Activated CD8-positive, alpha-beta memory T cell treated with anti-CD3 and anti-CD28 coated beads for 36 hours (primary cell): Measurements from ENCODE around the gene PDE4D. TPM values are rescaled to one million over a fixed set of nuclear protein-coding genes. Genes with fewer than 3 reads are reported as not detected.
"Not testable (repeated sequence)": the region's sequence is repeated elsewhere in the genome, so short reads cannot be mapped to it uniquely, and the experiment has no call there.

Source experiments
- CTCF ChIA-PET: fragments of 350-600 bp; sonication (Branson Sonifier 250); formaldehyde crosslinking; loops from one replicate; lab custom pipeline; 2021; ENCODE audit warnings: antibody characterized with exemption; lab: Charles Lee
- POLR2A ChIA-PET: fragments of 350-600 bp; sonication (Branson Sonifier 250); formaldehyde crosslinking; loops from one replicate; lab custom pipeline; 2021; ENCODE audit warnings: antibody characterized with exemption; lab: Charles Lee
- total RNA-seq, 2 experiments: library from RNA; stranded (reverse); gene quantifications; one replicate each; pipeline ENCODE4 v1.2.3, GENCODE V29; 2021

PDE4D gene
- total RNA-seq, 2 experiments from 2014 or later: 28.4 to 29.0 TPM

DNA sequence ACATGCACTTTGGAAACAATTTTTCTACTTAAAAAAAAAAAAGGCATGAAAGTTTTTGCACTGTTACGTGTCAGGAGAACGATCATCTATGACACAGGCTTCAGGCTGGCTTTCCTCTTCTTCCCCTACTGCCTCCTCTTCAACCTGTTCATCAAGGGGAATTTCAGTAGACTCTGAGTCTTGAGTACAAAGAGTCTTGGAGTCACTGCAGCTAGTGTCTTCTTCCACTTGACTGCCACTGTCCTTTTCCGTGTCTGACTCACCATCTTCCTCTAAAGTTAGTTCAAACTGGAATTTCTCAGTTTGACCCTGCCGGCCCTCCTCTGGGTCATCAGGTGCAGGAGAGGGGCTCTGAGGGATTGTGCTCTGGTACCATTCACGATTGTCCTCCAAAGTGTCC is 918.9 kb downstream of the PDE4D start:
- POLR2A ChIA-PET: no interaction called here
- CTCF ChIA-PET: no interaction called here

- CTCF ChIA-PET: no interaction called here
- POLR2A ChIA-PET: no interaction called here
These were observed 919.4 kb downstream of the PDE4D start for GRCh38 chr5:58974083-58974482.

DNA sequence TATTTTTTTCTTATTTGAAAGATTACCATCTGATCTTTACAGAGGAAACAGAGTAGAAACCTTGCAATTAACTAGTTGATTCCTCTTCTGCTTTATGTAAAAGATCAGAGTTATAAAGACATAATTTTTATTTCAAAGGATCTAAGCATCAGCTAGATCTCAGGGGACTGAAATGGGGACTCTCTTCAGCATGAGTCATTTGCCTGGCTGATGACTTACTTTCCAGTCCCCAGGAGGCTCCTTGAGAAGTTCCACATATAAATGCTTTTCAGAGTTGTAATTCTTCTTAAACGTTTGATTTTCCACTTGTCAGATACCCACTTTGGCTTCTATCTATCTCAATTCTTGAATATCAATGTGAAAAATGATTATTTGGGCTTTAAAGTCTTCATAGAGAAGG is 921.2 kb downstream of the PDE4D start:
- POLR2A ChIA-PET: no interaction called here
- CTCF ChIA-PET: interaction anchor here (1.1 kb wide), 1 partner anchor 85 kb away, joined by 3 read pairs; no protein-coding TSS in a partner anchor

GRCh38 chr5:58970766-58971165 is 922.8 kb downstream of the PDE4D start:
- POLR2A ChIA-PET: no interaction called here
- CTCF ChIA-PET: interaction anchor here (0.6 kb wide), 1 partner anchor 8 kb away, joined by 3 read pairs; no protein-coding TSS in a partner anchor

DNA sequence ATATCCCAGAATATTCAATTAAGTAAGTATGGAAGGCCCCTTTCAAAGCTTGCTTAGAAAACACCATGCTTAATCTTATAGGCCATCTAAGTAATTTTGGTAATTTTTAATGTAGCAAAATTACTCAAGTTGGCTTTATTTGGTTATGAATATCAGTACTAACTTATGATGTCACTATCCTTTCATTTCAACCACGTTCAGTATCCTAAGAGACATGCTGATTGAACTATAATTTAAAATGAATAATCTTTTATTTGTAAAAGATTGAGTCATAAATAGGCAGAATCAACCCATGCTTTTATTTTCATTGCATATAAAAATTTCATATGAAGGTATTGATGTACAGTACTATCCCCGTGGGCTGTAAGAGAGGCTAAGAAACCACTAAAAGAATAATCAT is 923.7 kb downstream of the PDE4D start:
- ChIA-PET POLR2A (no interaction called here), CTCF (interaction anchor here (2.0 to 2.1 kb wide), 2 partner anchors 78 to 83 kb away, joined by 6 read pairs; no protein-coding TSS in a partner anchor)

DNA sequence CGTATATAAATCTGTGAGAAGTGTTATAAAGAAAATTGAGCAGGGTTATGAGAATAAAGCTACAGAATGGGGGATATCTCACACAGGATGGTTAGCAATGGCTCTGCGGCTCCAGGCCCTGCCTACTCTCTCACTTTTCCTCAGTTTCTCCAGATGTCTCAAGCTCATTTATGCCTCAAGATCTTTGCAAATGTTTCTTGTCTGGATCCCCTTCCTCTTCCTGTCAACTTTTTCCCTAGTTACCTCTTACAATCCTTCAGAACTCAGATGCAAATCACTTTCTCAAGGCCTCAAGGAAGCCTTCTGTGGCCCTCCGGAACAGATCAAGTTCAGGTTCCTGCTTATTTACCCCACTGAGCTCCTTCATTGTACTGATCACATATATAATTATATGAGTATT is 924.3 kb downstream of the PDE4D start:
- ChIA-PET POLR2A (no interaction called here), CTCF (interaction anchor here (2.0 to 2.1 kb wide), 2 partner anchors 78 to 83 kb away, joined by 6 read pairs; no protein-coding TSS in a partner anchor)

GRCh38 chr5:58968350-58968749 is 925.2 kb downstream of the PDE4D start:
- POLR2A ChIA-PET: no interaction called here
- CTCF ChIA-PET: interaction anchor here (2.0 to 2.1 kb wide), 2 partner anchors 77 to 82 kb away, joined by 6 read pairs; no protein-coding TSS in a partner anchor

GRCh38 chr5:58967597-58968281 is 925.8 kb downstream of the PDE4D start:
- ChIA-PET POLR2A (no interaction called here), CTCF (interaction anchor here (2.0 to 2.1 kb wide), 2 partner anchors 76 to 81 kb away, joined by 6 read pairs; no protein-coding TSS in a partner anchor)

- POLR2A ChIA-PET: no interaction called here
- CTCF ChIA-PET: interaction anchor here (0.7 kb wide), 1 partner anchor 74 kb away, joined by 4 read pairs; no protein-coding TSS in a partner anchor
These were observed 927.7 kb downstream of the PDE4D start for GRCh38 chr5:58965677-58966414.

GRCh38 chr5:58963821-58964220 is 929.7 kb downstream of the PDE4D start:
- ChIA-PET CTCF (no interaction called here), POLR2A (no interaction called here)

- CTCF ChIA-PET: no interaction called here
- POLR2A ChIA-PET: no interaction called here
These were observed 930.2 kb downstream of the PDE4D start for GRCh38 chr5:58963361-58963760.

GRCh38 chr5:58961631-58962280 is 931.8 kb downstream of the PDE4D start:
- CTCF ChIA-PET: no interaction called here

DNA sequence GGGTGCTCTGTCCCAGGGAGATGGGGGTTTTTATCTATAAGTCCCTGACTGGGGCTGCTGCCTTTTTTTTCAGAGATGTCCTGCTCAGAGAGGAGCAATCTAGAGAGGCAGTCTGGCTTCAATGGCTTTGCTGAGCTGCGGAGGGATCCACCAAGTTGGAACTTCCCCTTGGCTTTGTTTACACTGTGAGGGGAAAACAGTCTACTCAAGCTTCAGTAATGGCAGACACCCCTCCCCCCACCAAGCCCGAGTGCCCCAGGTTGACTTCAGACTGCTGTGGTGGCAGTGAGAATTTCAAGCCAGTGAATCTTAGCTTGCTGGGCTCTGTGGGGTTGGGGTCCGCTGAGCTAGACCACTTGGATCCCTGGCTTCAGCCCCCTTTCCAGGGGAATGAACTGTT is 934.8 kb downstream of the PDE4D start:
- CTCF ChIA-PET: interaction anchor here (0.6 kb wide), 1 partner anchor 87 kb away, joined by 3 read pairs; no protein-coding TSS in a partner anchor

More at GRCh38 chr5:58961631-58962280, 931.8 kb downstream of the PDE4D start:
- POLR2A ChIA-PET: no interaction called here

GRCh38 chr5:58953218-58953617 is 940.3 kb downstream of the PDE4D start:
- POLR2A ChIA-PET, CTCF ChIA-PET: not testable (repeated sequence)

More for the DNA sequence above, 934.8 kb downstream of the PDE4D start:
- POLR2A ChIA-PET: no interaction called here

- CTCF ChIA-PET: no interaction called here
- POLR2A ChIA-PET: no interaction called here
These were observed 943.3 kb downstream of the PDE4D start for GRCh38 chr5:58950224-58950623.

- ChIA-PET POLR2A (no interaction called here), CTCF (interaction anchor here (0.6 kb wide), 1 partner anchor 430 kb away, joined by 3 read pairs; no protein-coding TSS in a partner anchor)
These were observed 947.3 kb downstream of the PDE4D start for GRCh38 chr5:58946230-58946629.

DNA sequence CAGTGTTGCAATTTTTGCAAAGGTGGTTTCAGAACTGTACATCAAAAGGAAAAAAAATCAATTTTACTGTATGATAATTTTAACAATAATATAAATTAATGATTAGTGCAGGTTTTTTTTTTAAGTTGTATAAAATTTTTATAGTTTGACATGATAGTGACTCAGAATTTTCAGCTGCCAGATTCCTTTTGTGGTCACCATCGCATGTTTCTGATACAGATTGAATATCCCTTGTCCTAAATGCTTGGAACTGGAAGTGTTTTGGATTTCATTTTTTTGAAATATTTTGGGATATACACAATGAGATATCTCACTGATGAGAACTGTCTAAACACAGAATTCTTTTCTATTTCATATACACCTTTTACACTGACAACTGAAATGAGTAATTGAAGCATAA is 949.3 kb downstream of the PDE4D start:
- ChIA-PET CTCF (interaction anchor here (0.5 kb wide), 1 partner anchor 53 kb away, joined by 3 read pairs; no protein-coding TSS in a partner anchor), POLR2A (no interaction called here)

GRCh38 chr5:58940446-58940845 is 953.1 kb downstream of the PDE4D start:
- ChIA-PET CTCF (interaction anchor here (0.6 kb wide), 1 partner anchor 20 kb away, joined by 3 read pairs; no protein-coding TSS in a partner anchor), POLR2A (no interaction called here)

DNA sequence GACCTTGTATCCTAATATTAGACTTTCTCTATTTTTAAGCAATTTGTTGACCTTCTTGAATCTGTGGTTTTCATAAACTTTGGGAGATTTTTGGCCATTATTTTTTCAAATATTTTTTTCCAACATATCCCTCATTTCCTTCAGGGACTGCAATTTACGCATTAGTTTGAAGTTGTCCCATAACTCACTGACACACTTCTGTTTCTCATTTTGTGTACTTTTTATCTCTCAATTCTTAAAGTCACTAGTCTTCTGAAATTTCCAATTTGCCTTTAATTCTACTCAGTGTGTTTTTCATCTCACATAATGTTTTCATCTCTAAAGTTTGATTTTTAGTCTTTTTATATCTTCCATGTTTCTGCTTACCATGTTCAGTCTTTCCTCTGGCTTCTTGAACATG is 953.9 kb downstream of the PDE4D start:
- ChIA-PET CTCF (no interaction called here), POLR2A (no interaction called here)
